ENCODE data around the gene PCARE. TPM values are rescaled to one million over a fixed set of nuclear protein-coding genes. Genes with fewer than 3 reads are reported as not detected.

The PCARE gene
- total RNA-seq, result not detected

GRCh38 chr2:29074411-29074810 is at the start of gene PCARE:
Gene PCARE (minus strand): TSS chr2:29074523. CDS start chr2:29074261, 262 bp downstream.
- intact Hi-C loops (cut with micrococcal nuclease), result no loop called here
- Mint-ChIP-seq H3K36me3 (ENCODE audit: low read depth) (no peaks in the 10 kb centered on the region), H3K27ac (no peak within 1 kb of the TSS), H3K4me3 (no peak within 1 kb of the TSS), H3K4me1 (ENCODE audit: low read depth) (no peaks in the 10 kb centered on the region), H3K27me3 (no peaks in the 10 kb centered on the region), H3K9me3 (no peaks in the 10 kb centered on the region)
- ATAC-seq (no peak), DNase-seq (no peak)
- POLR2A ChIA-PET, result no interaction called here
- CTCF ChIA-PET, result interaction anchor here (1.2 kb wide), 1 partner anchor 30 kb away, joined by 3 read pairs; no protein-coding TSS in a partner anchor
- no peak for TF ChIP-seq CTCF (IDR thresholded peaks at IDR 0.05)

- CTCF ChIA-PET, result no interaction called here
- Mint-ChIP-seq H3K9me3 (peaks cover 14% of the 10 kb centered on the region), H3K4me1 (ENCODE audit: low read depth) (peaks cover 64% of the 10 kb centered on the region), H3K27me3 (no peaks in the 10 kb centered on the region), H3K36me3 (ENCODE audit: low read depth) (peaks cover 48% of the 10 kb centered on the region), H3K27ac (peak overlapping the region; percentile 50), H3K4me3 (no peak overlapping the region)
- ATAC-seq, result peak; percentile 84
- intact Hi-C loops (cut with micrococcal nuclease), result no loop called here
- TF ChIP-seq CTCF (IDR thresholded peaks at IDR 0.05), result no peak
- POLR2A ChIA-PET, result interaction anchor here (0.5 kb wide), 1 partner anchor 216 kb away, joined by 6 read pairs; no protein-coding TSS in a partner anchor
- peak; percentile 29 for DNase-seq
Measured at GRCh38 chr2:29123617-29124349, 49.5 kb upstream of the PCARE start.

DNA sequence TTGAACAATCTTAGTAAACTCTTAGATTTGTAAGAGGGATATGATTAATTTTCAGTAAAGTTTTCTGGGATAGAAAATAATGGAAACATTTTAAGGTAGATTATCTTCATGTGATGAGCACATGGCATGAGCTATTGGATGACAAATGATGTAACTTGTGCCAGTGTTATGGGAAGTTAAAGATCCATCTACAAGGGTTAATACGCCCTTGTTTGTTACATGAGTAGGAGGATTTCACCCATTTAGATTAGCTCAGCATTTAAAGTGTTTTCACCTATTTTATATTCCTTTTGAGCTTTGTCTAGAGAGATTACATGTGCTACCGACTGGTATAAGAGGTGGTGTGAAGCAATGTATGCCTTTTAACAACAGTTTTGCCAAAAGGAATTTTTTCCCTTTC is 46.5 kb upstream of the PCARE start:
- DNase-seq (no peak), ATAC-seq (no peak)
- ChIA-PET CTCF (no interaction called here), POLR2A (no interaction called here)
- no peak for TF ChIP-seq CTCF (IDR thresholded peaks at IDR 0.05)
- no peak overlapping the region for H3K4me3 Mint-ChIP-seq
- H3K9me3 Mint-ChIP-seq, result peaks cover 14% of the 10 kb centered on the region
- no peaks in the 10 kb centered on the region for H3K27me3 Mint-ChIP-seq
- peaks cover 42% of the 10 kb centered on the region for H3K36me3 Mint-ChIP-seq (ENCODE audit: low read depth)
- intact Hi-C loops (cut with micrococcal nuclease), result no loop called here
- peaks cover 68% of the 10 kb centered on the region for H3K4me1 Mint-ChIP-seq (ENCODE audit: low read depth)
- H3K27ac Mint-ChIP-seq, result no peak overlapping the region

DNA sequence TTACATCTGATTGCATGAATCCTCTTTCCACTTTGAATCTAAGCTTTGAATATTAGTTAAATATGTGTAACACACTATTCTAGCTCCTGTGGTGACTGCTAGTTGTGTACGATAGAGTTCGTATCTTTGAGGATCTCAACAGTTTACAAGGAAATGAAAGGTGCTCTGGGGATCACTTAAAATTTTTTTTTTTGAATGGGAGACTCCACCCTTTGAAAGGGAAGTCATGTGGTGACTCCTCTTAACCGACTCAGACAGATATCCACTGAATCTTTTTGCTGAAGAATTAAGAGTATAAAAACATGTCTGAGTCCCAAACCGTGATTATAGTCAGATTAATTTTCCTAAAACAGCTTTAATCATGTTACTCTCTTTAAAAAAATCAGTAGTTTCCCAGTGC is 44.9 kb upstream of the PCARE start:
- peaks cover 10% of the 10 kb centered on the region for H3K9me3 Mint-ChIP-seq

More for the DNA sequence above, 44.9 kb upstream of the PCARE start:
- ChIA-PET CTCF (interaction anchor here (1.3 kb wide), 1 partner anchor 67 kb away, joined by 4 read pairs; no protein-coding TSS in a partner anchor), POLR2A (interaction anchor here (0.9 to 1.4 kb wide), 2 partner anchors 11 to 108 kb away, joined by 4 read pairs; no protein-coding TSS in a partner anchor)
- Mint-ChIP-seq H3K4me1 (ENCODE audit: low read depth) (peaks cover 66% of the 10 kb centered on the region), H3K4me3 (no peak overlapping the region), H3K27me3 (no peaks in the 10 kb centered on the region), H3K27ac (no peak overlapping the region), H3K36me3 (ENCODE audit: low read depth) (peaks cover 27% of the 10 kb centered on the region)
- intact Hi-C loops (cut with micrococcal nuclease), result loop anchor here (10.0 kb wide), 1 partner anchor 104 kb away; no protein-coding TSS in a partner anchor
- ATAC-seq (no peak), DNase-seq (no peak)
- TF ChIP-seq CTCF (IDR thresholded peaks at IDR 0.05), result no peak
